ENCODE data around the gene ESRRB. TPM values are rescaled to one million over a fixed set of nuclear protein-coding genes. Genes with fewer than 3 reads are reported as not detected.

The ESRRB gene
- total RNA-seq, 1 donor from 2014 or later = 1.7 TPM

DNA sequence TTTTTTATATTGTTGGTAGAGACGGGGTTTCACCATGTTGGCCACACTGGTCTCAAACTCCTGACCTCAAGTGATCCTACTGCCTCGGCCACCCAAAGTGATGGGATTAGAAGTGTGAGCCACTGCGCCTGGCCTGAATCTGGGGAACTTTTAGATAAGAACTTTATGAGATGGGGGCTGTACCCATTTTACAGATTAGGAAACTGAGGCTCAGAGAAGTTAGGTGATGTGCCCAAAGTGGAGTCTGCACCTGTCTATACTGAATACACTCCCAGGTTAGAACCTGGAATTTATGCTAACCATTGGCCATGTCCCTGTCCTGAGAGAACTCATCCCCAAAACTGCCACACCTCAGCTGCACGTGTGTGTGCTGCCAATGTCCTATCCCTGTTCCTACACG is 81.9 kb downstream of the ESRRB start:
- H3K36me3 Mint-ChIP-seq (ENCODE audit: unreplicated experiment) = no peaks in the 10 kb centered on the region
- TF ChIP-seq, protein P1, sequence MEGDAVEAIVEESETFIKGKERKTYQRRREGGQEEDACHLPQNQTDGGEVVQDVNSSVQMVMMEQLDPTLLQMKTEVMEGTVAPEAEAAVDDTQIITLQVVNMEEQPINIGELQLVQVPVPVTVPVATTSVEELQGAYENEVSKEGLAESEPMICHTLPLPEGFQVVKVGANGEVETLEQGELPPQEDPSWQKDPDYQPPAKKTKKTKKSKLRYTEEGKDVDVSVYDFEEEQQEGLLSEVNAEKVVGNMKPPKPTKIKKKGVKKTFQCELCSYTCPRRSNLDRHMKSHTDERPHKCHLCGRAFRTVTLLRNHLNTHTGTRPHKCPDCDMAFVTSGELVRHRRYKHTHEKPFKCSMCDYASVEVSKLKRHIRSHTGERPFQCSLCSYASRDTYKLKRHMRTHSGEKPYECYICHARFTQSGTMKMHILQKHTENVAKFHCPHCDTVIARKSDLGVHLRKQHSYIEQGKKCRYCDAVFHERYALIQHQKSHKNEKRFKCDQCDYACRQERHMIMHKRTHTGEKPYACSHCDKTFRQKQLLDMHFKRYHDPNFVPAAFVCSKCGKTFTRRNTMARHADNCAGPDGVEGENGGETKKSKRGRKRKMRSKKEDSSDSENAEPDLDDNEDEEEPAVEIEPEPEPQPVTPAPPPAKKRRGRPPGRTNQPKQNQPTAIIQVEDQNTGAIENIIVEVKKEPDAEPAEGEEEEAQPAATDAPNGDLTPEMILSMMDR (IDR thresholded peaks at IDR 0.05; ENCODE audit: partially characterized antibody, unreplicated experiment) = no peak
- DNase-seq = no peak
- no peak overlapping the region for H3K4me3 Mint-ChIP-seq (ENCODE audit: unreplicated experiment)
- H3K27me3 Mint-ChIP-seq (ENCODE audit: unreplicated experiment) = peaks cover 8% of the 10 kb centered on the region
- no peak overlapping the region for H3K27ac Mint-ChIP-seq (ENCODE audit: unreplicated experiment)
- H3K9me3 Mint-ChIP-seq (ENCODE audit: unreplicated experiment) = peaks cover 5% of the 10 kb centered on the region
- peaks cover 12% of the 10 kb centered on the region for H3K4me1 Mint-ChIP-seq (ENCODE audit: low read depth, unreplicated experiment)

- no peak for DNase-seq
- peaks cover 5% of the 10 kb centered on the region for H3K9me3 Mint-ChIP-seq (ENCODE audit: unreplicated experiment)
- TF ChIP-seq, protein P1 (IDR thresholded peaks at IDR 0.05; ENCODE audit: partially characterized antibody, unreplicated experiment) = no peak
- H3K36me3 Mint-ChIP-seq (ENCODE audit: unreplicated experiment) = no peaks in the 10 kb centered on the region
- H3K4me1 Mint-ChIP-seq (ENCODE audit: low read depth, unreplicated experiment) = peaks cover 6% of the 10 kb centered on the region
- no peak overlapping the region for H3K4me3 Mint-ChIP-seq (ENCODE audit: unreplicated experiment)
- no peak overlapping the region for H3K27ac Mint-ChIP-seq (ENCODE audit: unreplicated experiment)
- H3K27me3 Mint-ChIP-seq (ENCODE audit: unreplicated experiment) = peaks cover 5% of the 10 kb centered on the region
These were observed 85.9 kb downstream of the ESRRB start for GRCh38 chr14:76461886-76462285.

DNA sequence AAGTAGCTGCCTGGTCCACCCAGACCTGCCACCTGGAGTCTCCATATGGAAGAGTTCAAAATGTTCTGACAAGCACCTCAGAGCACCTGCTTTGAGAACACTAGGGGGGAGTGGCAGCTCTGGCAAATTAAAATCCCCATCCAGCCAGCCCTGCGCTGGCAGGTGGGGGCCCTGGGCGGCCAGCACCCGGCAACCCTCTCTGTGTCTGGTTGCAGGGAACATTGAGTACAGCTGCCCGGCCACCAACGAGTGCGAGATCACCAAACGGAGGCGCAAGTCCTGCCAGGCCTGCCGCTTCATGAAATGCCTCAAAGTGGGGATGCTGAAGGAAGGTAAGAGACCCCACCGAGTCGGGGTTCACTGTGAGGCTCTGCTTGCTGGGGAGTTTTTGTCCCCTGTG is 86.4 kb downstream of the ESRRB start:
- Mint-ChIP-seq H3K27me3 (ENCODE audit: unreplicated experiment) (peaks cover 5% of the 10 kb centered on the region), H3K27ac (ENCODE audit: unreplicated experiment) (no peak overlapping the region)
- TF ChIP-seq, protein P1 (IDR thresholded peaks at IDR 0.05; ENCODE audit: partially characterized antibody, unreplicated experiment) = no peak

DNA sequence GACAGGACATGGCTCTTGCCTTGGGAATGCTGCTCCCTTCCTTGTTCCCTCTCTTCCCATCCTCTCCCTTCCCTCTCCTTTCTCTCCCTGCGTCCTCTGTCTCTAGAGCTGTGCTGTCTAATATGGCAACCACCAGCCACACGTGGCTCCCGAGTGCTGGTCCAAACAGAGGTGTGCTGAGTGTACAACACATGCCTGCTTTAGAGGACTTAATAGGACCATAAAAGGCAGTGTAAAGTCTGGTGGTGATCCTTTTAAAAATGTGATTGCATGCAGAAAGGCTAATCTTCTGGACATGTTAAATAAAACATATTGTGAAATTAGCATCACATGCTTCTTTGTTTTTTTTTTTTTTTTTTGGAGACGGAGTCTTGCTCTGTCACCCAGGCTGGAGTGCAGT is 87.2 kb downstream of the ESRRB start:
- Mint-ChIP-seq H3K9me3 (ENCODE audit: unreplicated experiment) (peaks cover 3% of the 10 kb centered on the region), H3K36me3 (ENCODE audit: unreplicated experiment) (no peaks in the 10 kb centered on the region), H3K4me1 (ENCODE audit: low read depth, unreplicated experiment) (peaks cover 7% of the 10 kb centered on the region), H3K27me3 (ENCODE audit: unreplicated experiment) (peaks cover 5% of the 10 kb centered on the region), H3K4me3 (ENCODE audit: unreplicated experiment) (no peak overlapping the region), H3K27ac (ENCODE audit: unreplicated experiment) (no peak overlapping the region)
- TF ChIP-seq, protein P1 (IDR thresholded peaks at IDR 0.05; ENCODE audit: partially characterized antibody, unreplicated experiment) = no peak
- DNase-seq = no peak

More for the DNA sequence above, 86.4 kb downstream of the ESRRB start:
- H3K4me3 Mint-ChIP-seq (ENCODE audit: unreplicated experiment) = no peak overlapping the region
- H3K9me3 Mint-ChIP-seq (ENCODE audit: unreplicated experiment) = peaks cover 5% of the 10 kb centered on the region
- peaks cover 3% of the 10 kb centered on the region for H3K4me1 Mint-ChIP-seq (ENCODE audit: low read depth, unreplicated experiment)
- no peaks in the 10 kb centered on the region for H3K36me3 Mint-ChIP-seq (ENCODE audit: unreplicated experiment)
- DNase-seq = no peak

DNA sequence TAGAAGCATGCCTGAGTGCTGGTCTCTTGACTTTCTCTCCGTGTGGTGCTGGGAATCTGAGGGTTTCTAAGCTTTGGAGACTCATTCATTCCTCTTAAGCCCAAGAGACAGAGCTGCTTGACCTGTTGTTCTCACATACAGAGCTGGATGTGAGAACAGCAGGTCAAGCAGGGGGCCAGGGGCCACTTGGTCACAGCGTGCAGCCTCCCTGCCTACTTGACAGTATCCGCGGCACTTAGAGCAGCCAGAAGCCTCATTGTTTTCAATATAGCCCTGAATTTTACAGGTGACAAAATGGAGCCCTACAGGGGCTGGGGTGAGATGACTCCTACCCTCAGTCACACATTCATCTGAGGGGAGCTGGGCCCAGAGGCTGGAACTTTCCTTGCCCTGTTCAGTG is 88.9 kb downstream of the ESRRB start:
- TF ChIP-seq, protein P1 (IDR thresholded peaks at IDR 0.05; ENCODE audit: partially characterized antibody, unreplicated experiment) = no peak
- Mint-ChIP-seq H3K4me3 (ENCODE audit: unreplicated experiment) (no peak overlapping the region), H3K36me3 (ENCODE audit: unreplicated experiment) (no peaks in the 10 kb centered on the region), H3K4me1 (ENCODE audit: low read depth, unreplicated experiment) (peaks cover 15% of the 10 kb centered on the region), H3K27ac (ENCODE audit: unreplicated experiment) (no peak overlapping the region), H3K27me3 (ENCODE audit: unreplicated experiment) (peaks cover 9% of the 10 kb centered on the region), H3K9me3 (ENCODE audit: unreplicated experiment) (peaks cover 4% of the 10 kb centered on the region)
- no peak for DNase-seq
